K562 (cell line): Measurements from ENCODE around the gene ARMC8. TPM values are rescaled to one million over a fixed set of nuclear protein-coding genes. Genes with fewer than 3 reads are reported as not detected.

ENCODE experiments used
- AFF4 ChIP-seq: sonication (generic); formaldehyde crosslinking; IDR thresholded peaks from 2 replicates; pipeline ENCODE4 v1.8.0; 2023; ENCODE audit warnings: mild to moderate bottlenecking, missing genetic modification reagents
- ELK3 ChIP-seq: fragments of 450-650 bp; formaldehyde crosslinking; IDR thresholded peaks from 2 replicates; pipeline ENCODE4 v1.4.0; 2020; ENCODE audit warnings: mild to moderate bottlenecking
- ETS2 ChIP-seq: IDR thresholded peaks from 2 replicates; pipeline ENCODE4 v1.6.1; 2016; ENCODE audit warnings: borderline replicate concordance, missing genetic modification characterization, mild to moderate bottlenecking, moderate library complexity, missing compliant biosample characterization; ENCODE audit not compliant: poor library complexity, severe bottlenecking
- HNRNPLL ChIP-seq: fragments of 200-400 bp; formaldehyde crosslinking; IDR thresholded peaks from 2 replicates; pipeline ENCODE4 v1.6.1; 2017; ENCODE audit warnings: low read length, low read depth, mild to moderate bottlenecking; ENCODE audit not compliant: poor library complexity, severe bottlenecking
- PCBP1 ChIP-seq: fragments of 200-400 bp; formaldehyde crosslinking; IDR thresholded peaks from 2 replicates; pipeline ENCODE4 v1.6.1; 2018; ENCODE audit warnings: mild to moderate bottlenecking, low read depth, low read length; ENCODE audit not compliant: poor library complexity, severe bottlenecking
- POLR2AphosphoS2 ChIP-seq: IDR thresholded peaks from 2 replicates; pipeline ENCODE4 v1.6.1; 2012; ENCODE audit warnings: low read length, improper control_type of control experiment
- PYGO2 ChIP-seq: fragments of 450-650 bp; IDR thresholded peaks from 2 replicates; pipeline ENCODE4 v1.6.1; 2016; ENCODE audit warnings: mild to moderate bottlenecking, missing genetic modification characterization, moderate library complexity, missing compliant biosample characterization
- RNF219 ChIP-seq: fragments of 250-450 bp; sonication (Bioruptor Pico); IDR thresholded peaks from 2 replicates; pipeline ENCODE4 v1.5.0; 2022; ENCODE audit warnings: mild to moderate bottlenecking
- RREB1 ChIP-seq: fragments of 250-450 bp; sonication (Bioruptor Pico); IDR thresholded peaks from 2 replicates; pipeline ENCODE4 v1.4.0; 2020
- SRF ChIP-seq, 2 experiments: fragments of 250-450, 450-650 bp in 1 of 2; sonication (Bioruptor Pico) in 1 of 2; sonication (generic) in 1 of 2; formaldehyde crosslinking; IDR thresholded peaks; 2 replicates each; pipeline versions ENCODE4 v1.5.0 to v1.5.1; 2020 to 2022; ENCODE audit warnings: mild to moderate bottlenecking in 1 of 2, missing genetic modification reagents in 1 of 2
- TBP ChIP-seq: optimal IDR thresholded peaks from 2 replicates; pipeline ENCODE3; 2011; ENCODE audit warnings: low read depth, low read length, improper control_type of control experiment
- ZNF347 ChIP-seq: fragments of 450-650 bp; formaldehyde crosslinking; IDR thresholded peaks from 2 replicates; pipeline ENCODE4 v1.4.0; 2020; ENCODE audit warnings: low read depth, mild to moderate bottlenecking, moderate library complexity
- ZNF644 ChIP-seq: fragments of 200-800 bp; sonication (Bioruptor generic); IDR thresholded peaks from 2 replicates; pipeline ENCODE4 v1.6.1; 2016; ENCODE audit warnings: low read depth, missing genetic modification characterization, missing compliant biosample characterization
- ZNF785 ChIP-seq: fragments of 250-450 bp; sonication (Bioruptor Pico); IDR thresholded peaks from 2 replicates; pipeline ENCODE4 v1.4.0; 2020; ENCODE audit warnings: mild to moderate bottlenecking
- polyA plus RNA-seq, 8 experiments: library from polyadenylated mRNA; depleted of rRNA in 4 of 8; stranded (reverse) in 5 of 8; unstranded in 3 of 8; fragments of >200 nt; fragmentation: Nextera tagmentation in 2 of 8; fragmentation: Illumina TruSeq in 1 of 8; extraction: Ambion mirVana in 2 of 8; extraction: Trizol in 1 of 8; gene quantifications; 2 replicates each; pipeline versions ENCODE4 v1.2.1 to v1.2.3, GENCODE V29; 2011 to 2014; ENCODE audit warnings: inconsistent platforms in 1 of 8, missing spikeins in 1 of 8
- total RNA-seq, 7 experiments: library from RNA; depleted of rRNA in 6 of 7; stranded (reverse); fragments of >200 nt in 6 of 7; fragmentation: Illumina TruSeq in 2 of 7; extraction: Trizol in 2 of 7; gene quantifications; 2 replicates each; pipeline versions ENCODE4 v1.2.1 to v1.2.3, GENCODE V29; 2011 to 2021; ENCODE audit warnings: low replicate concordance in 1 of 7

Gene ARMC8
- total and polyA plus RNA-seq, 9 of the 15 experiments (the other 6 are each of a cell fraction or from before 2014, with no cell fraction given), result 22.4 to 76.1 (median 37.3) TPM

GRCh38 chr3:138174421-138175131, 12.5 kb upstream of the ARMC8 start, which contains the start of gene DBR1 (continued):
- TF ChIP-seq AFF4 (CRISPR knock-in tag), result no peak
- TF ChIP-seq ETS2 (tag), result no peak
- no peak for TF ChIP-seq ZNF347 (CRISPR knock-in tag)
- TF ChIP-seq RNF219 (CRISPR knock-in tag), result no peak
- no peak for TF ChIP-seq RREB1 (CRISPR knock-in tag)
- peak; percentile 95 for TF ChIP-seq TBP
- TF ChIP-seq PYGO2, result no peak
- peak; percentile 56 for TF ChIP-seq HNRNPLL
- no peak for TF ChIP-seq POLR2AphosphoS2
- no peak for TF ChIP-seq ZNF785 (CRISPR knock-in tag)
- TF ChIP-seq ELK3 (CRISPR knock-in tag), result no peak
- no peak for TF ChIP-seq SRF (CRISPR knock-in tag; IDR thresholded peaks at IDR 0.05)
- peak; percentile 62 for TF ChIP-seq PCBP1
- no peak for TF ChIP-seq ZNF644 (tag)
